ENCODE data around the gene ZPLD1.

Gene ZPLD1

GRCh38 chr3:102434715-102435114 lies at the start of gene ZPLD1:
ZPLD1 (plus strand) TSS chr3:102435015; CDS start chr3:102438488, 3,473 bp downstream.
- no peak for DNase-seq

- DNase-seq = no peak
Observed at GRCh38 chr3:102390171-102390864, 44.5 kb upstream of the ZPLD1 start.

GRCh38 chr3:102390916-102391315 lies 43.9 kb upstream of the ZPLD1 start:
- DNase-seq = no peak

GRCh38 chr3:102391491-102391890 lies 43.3 kb upstream of the ZPLD1 start:
- DNase-seq = no peak

- no peak for DNase-seq
Observed at GRCh38 chr3:102394517-102394916, 40.3 kb upstream of the ZPLD1 start.

- DNase-seq = no peak
Observed at GRCh38 chr3:102398176-102398575, 36.6 kb upstream of the ZPLD1 start.

- no peak for DNase-seq
Observed at GRCh38 chr3:102398666-102399065, 36.1 kb upstream of the ZPLD1 start.

GRCh38 chr3:102400142-102400541 lies 34.7 kb upstream of the ZPLD1 start:
- DNase-seq = no peak

GRCh38 chr3:102400766-102401165 lies 34.0 kb upstream of the ZPLD1 start:
- DNase-seq = no peak

- no peak for DNase-seq
Observed at GRCh38 chr3:102410616-102411015, 24.2 kb upstream of the ZPLD1 start.

GRCh38 chr3:102415553-102415952 lies 19.3 kb upstream of the ZPLD1 start:
- no peak for DNase-seq

- DNase-seq = peak; percentile 27
Observed at GRCh38 chr3:102419786-102420185, 15.0 kb upstream of the ZPLD1 start.

GRCh38 chr3:102441832-102442231 lies 7.0 kb downstream of the ZPLD1 start:
- no peak for DNase-seq

GRCh38 chr3:102443021-102443420 lies 8.2 kb downstream of the ZPLD1 start:
- no peak for DNase-seq

- DNase-seq = peak; percentile 23
Observed at GRCh38 chr3:102444101-102444500, 9.3 kb downstream of the ZPLD1 start.

GRCh38 chr3:102447272-102447671 lies 12.5 kb downstream of the ZPLD1 start:
- no peak for DNase-seq

GRCh38 chr3:102449341-102449740 lies 14.5 kb downstream of the ZPLD1 start:
- no peak for DNase-seq

GRCh38 chr3:102449930-102450329 lies 15.1 kb downstream of the ZPLD1 start:
- no peak for DNase-seq

- DNase-seq = no peak
Observed at GRCh38 chr3:102450976-102451375, 16.2 kb downstream of the ZPLD1 start.

GRCh38 chr3:102451543-102451942 lies 16.7 kb downstream of the ZPLD1 start:
- no peak for DNase-seq

GRCh38 chr3:102454181-102454580 lies 19.4 kb downstream of the ZPLD1 start:
- no peak for DNase-seq

- DNase-seq = no peak
Observed at GRCh38 chr3:102457644-102458043, 22.8 kb downstream of the ZPLD1 start.

GRCh38 chr3:102460579-102460978 lies 25.8 kb downstream of the ZPLD1 start:
- DNase-seq = no peak

GRCh38 chr3:102464261-102464660 lies 29.4 kb downstream of the ZPLD1 start:
- DNase-seq = no peak

- DNase-seq = no peak
Observed at GRCh38 chr3:102466001-102466400, 31.2 kb downstream of the ZPLD1 start.

All from eye (tissue), 1 donor.